ENCODE measurements around the gene MRPL17.
"Not testable (repeated sequence)": the region's sequence is repeated elsewhere in the genome, so short reads cannot be mapped to it uniquely, and the experiment has no call there.

The MRPL17 gene

DNA sequence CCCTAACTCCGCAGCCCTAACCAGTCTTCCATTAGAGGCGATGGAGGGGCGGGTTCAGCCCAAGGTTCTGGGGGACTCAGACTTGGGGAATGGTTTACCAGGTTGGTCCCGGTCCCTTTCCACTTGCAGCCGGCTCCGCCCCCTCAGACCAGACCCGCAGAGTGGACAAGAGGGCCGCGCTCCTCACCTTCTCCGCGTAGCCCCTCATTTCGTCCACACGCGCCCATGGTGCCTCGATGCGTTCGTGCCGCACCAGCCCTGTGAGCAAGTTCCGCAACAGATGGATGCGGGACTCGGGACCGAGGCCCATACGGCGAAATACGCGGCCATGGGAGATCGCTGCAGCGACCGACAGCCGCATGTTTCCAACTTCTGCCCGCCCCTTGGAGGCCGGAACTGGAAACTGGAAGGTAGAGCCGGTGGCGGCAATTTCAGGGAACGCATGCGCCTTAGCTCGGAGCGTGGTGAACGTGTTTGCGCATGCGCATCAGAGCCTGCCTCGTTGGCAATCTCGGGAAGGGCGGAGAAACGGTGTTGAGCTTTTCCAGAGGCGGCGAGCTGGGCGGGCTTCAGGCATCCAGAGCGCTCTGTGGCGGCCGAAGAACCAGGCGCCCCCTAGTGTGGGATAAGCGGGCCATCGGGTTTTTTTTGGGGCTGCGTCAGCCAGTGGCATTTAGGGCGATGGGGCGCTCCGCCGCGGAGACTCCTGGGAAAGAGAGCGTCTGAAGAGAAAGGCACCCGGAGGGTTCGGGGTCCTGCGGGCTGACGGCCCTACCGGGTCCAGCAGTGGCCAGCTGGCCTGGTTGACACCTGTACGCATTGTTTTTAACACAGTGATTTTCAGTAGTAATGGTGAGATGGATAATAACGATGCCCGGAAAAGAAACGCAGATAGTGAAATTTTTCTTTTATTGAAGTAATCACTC lies at the start of gene MRPL17:
TSS of gene MRPL17 (minus strand) at position 405 of the 926 bp plus-strand sequence. CDS start at position 361, 44 bp downstream.
- peak; percentile 98 to 99 (median 98) for DNase-seq (ENCODE audit: low read depth in 3 of 3)

DNA sequence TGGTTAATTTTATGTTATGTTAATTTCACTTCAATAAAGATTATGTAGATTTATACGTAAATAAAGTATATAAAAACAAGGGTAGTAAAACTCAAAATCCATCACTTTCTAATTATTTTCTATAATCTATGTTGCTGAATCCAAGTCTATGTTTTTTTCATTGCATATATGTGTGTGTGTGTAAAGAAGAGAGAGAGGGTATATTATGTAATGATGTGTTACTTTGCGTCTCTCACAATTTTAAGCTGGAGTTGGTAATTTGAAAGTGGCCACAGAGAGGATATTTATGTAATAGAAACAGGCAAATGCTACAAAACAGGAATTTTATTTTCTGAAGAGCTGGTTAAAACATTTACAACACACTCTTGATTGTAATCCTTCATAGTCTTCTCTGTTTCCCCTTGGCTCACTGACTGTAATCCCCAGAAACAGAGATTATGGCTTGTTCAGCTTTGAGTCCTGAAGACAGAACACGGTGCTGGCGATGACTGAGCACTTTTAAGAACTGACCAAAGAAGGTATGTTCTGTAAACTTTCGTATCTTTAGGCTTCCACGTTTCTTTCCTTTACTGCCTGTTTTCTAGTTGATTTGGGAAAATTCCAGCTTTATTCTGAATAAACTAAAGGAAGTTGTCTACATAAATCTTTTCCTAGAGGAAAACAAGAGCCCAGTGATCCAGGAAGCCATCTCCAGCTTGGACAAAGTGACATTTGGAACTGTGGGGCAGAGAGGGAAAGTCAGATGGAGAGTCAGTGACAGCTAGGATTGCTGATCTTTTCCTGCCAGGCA lies 45.0 kb upstream of the MRPL17 start:
- no peak for DNase-seq (ENCODE audit: low read depth in 3 of 3)

DNA sequence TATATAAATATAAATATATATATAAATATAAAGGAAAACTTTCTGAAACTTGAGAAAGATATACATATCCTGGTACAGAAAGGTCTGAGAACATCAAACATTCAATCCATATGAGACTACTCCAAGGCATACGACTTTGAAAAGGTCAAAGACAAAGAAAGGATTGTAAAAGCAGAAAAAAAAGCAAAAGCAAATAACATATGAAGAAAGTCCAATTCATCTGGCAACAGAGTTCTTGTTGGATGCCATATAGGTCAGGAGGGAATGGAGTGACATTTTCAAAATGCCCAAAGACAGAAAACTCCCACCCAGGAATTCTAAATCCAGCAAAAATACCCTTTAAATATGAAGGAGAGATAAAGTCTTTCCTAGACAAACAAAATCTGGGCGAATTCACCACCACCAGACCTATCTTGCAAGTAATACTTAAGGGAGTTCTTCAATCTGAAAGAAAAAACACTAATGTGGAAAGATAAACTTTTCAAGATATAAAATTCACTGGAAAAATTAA lies 42.3 kb upstream of the MRPL17 start:
- DNase-seq (ENCODE audit: low read depth in 3 of 3): no peak

DNA sequence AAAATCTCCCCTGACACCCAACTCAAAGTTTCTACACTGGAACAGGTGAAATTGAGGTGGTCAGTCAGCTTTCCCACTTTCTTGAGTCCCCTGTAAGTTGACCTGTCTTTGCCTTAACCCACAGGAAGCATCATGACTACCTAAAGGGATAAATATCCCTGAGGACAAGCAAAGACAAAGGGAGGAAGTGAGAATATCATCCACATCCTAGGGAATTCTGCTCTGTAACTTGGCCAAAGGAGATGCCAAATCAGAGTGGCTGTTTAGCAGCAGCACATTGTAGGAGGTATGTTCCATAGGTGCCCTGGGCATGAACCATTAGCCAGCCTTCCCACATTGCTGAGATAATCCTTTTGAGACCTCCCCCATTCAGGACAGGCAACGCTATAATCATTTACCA lies 40.9 kb upstream of the MRPL17 start:
- DNase-seq (ENCODE audit: low read depth in 3 of 3): no peak

DNA sequence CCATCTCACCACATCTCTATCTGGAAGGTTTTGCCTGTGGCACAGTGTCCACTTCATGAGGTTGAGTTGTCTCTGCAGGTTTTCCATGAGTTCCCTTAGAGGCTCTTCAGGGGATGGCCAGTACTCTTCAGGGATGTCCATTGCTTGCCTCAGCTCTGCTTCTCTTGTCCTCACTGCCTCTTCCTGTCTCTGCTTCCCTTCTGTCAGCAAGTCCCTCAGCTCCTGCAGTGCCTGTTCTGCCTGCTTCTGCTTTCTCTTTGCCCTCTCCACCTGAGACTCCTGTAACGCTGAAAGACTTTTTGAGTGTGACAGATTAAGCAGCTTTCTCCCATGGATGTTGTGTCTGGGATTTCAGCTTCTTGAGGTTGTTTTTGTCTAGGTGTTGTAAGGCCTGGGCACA lies 38.2 kb upstream of the MRPL17 start:
- DNase-seq (ENCODE audit: low read depth in 3 of 3): no peak

DNA sequence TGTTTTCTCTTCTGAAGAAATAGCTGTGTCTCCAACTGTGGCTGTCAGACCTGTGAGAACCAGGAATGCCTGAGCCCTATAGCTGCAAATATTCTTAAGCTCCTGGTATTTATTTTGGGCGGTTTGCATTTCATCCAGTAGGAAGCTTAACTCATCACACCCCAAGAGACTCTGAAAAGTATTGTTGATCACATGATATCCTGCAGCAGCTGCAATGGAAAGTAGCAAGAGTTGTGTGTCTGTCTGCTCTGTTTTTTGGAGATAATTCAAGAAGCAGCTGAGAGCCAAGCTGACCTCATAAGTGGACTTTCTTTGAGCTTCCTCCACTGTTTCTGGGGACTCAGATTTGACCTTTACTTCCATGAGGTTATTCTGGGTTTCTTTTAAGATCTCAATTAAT lies 36.4 kb upstream of the MRPL17 start:
- DNase-seq (ENCODE audit: low read depth in 3 of 3): no peak

DNA sequence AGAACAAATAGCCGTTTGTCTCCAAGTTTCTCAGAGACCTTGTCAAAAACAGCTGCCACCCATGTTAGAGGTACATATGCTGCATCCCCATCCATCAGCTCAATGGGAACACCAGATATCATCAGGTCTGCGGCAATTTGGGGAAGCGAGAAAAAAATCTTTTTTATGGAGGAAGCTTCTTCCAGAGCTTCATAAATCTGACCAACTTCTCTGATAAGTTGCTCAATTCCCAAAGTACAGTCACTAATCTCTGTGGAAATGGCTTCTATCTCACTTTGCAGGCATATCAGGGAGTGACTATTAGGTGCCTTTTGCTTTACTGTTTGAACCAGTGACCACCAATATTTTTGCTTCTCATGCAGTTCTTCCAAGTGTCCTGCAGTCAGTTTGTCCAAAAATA lies 34.3 kb upstream of the MRPL17 start:
- DNase-seq (ENCODE audit: low read depth in 3 of 3): no peak

DNA sequence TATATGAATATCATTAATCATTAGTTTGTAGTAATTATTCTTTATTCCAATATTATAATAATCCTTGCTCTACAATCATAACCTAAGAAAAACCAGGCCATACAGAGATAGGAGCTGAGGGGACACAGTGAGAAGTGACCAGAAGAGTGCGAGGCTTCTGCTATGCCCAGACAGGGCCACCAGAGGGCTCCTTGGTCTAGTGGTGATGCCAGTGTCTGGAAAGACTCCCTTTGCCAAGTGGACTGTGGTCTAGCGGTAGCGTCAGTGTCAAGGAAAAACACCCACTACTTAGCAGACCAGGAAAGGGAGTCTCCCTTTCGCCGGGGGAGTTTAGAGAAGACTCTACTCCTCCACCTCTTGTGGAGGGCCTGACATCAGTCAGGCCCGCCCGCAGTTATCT lies 28.4 kb upstream of the MRPL17 start:
- DNase-seq (ENCODE audit: low read depth in 3 of 3): peak in 1 of 3 experiments; percentile 57

DNA sequence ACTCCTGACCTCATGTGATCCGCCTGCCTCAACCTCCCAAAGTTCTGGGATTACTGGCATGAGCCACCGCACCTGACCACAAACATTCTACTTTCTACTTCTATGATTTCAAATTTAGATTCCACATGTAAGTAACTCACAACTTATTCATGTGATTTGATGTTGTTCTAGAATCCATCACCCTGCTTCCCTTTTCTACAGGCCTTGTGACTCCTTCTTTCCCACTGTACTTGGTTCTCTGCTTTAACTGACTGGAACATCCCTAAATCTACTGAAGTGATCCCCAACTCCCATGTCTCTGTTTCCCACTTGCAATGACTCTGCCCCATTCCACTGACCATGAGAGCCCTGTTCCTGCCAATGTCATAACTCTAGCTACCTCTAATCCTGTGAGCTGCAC lies 25.7 kb upstream of the MRPL17 start:
- DNase-seq (ENCODE audit: low read depth in 3 of 3): no peak

DNA sequence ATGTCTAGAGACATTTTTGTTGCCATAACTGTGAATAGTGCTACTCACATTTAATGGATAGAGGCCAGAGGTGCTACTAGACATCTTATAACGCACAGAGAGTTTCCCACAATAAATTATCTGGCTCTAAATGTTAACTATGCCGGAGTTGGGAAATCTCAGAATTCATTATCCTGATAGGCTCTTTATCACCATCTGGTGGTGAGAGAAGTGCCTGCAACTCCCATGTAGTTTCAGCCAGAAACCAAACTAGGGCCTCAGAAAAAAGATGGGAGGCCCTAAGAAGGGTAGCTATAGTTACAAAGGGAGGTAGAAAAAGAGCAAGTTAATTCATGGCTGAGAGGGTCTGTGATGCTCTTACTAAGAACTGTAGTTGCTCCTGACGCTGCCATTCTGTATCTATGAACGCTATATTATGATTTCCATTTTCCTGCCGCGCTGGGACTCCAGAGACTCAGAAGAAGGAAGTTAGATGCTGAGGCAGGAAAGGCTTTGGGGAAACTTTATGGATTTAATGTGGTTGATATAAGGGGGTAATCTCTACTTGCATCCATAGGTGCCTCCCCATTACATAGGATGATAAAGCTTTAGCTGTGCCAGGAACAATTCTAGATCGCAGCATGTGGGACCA lies 22.9 kb upstream of the MRPL17 start:
- DNase-seq (ENCODE audit: low read depth in 3 of 3): peak in 2 of 3 experiments; percentile 22 to 25

DNA sequence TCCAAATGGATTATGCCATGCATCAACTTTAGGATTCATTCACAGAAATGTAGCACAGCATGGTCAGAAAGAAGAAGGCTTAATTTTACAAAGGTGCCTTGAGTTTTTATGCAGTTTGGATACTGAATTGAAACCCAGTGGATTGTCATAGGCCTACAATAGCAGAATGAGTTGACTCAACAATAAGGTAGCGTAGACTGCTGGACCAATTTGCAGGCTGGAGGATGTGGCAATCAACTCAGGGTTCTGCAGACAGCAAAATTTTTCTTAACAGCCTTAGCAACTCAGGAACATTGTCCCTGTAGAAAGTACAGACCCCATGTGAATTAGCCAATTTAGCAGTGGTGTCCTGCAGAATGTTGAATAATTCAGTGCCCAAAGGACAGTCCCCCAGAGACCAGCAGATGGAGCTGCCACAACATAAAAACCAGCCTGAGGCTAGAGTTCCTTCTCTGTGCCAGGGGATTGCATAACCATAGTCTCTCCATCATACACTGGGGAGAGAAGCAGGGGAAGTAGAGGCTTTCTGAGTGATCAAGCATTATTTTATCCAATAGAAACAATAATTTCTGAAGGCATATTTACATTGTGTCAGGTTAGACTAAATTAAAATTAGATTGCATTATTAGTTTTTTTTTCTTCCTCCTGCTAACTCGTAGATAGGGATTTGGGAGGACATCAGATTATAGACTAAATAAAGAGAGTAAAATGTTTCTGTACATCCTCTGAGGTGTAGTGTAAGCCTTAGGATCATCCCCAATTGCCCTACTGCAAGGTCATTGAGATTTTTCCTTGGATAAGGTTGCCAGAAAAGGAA lies 20.3 kb upstream of the MRPL17 start:
- DNase-seq (ENCODE audit: low read depth in 3 of 3): peak in 1 of 3 experiments; percentile 20

DNA sequence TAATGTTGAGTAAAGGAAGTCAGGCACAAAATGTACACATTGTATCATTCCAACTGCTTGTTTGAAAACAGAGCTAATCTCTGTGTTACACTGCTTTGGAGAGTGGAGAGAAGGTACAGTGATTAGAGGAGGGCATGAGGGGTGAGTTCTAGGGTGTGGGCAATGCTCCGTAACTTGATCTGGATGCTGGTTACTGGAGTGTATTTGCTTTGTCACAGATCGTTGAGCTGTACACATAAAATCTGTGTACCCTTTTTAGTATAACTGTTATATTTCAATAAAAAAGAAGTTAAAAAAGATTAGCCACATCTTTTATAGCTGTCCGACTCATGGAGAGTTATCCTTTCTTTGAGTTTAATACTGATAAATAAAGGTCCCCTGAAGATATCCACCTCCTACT lies 18.8 kb upstream of the MRPL17 start:
- DNase-seq (ENCODE audit: low read depth in 3 of 3): not testable (repeated sequence)

DNA sequence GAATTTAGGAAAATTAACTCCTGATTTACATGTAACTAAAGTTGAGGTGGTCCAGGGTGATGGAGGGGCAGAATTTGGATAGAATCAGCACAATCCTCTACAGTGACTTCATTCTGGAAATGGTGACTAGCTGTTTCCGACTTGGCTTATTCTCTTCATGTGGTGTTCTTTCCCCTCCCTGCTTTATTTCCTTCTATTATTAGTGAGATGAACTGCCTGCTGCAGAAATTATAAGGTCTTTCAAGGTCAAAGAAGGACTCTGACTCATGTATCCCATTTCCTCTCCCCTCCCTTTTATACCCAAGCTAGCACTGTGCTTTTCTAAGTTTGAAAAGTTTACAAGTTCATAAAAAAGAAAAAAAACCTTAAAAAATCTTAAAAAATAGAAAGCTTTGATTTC lies 12.2 kb upstream of the MRPL17 start:
- DNase-seq (ENCODE audit: low read depth in 3 of 3): no peak

DNA sequence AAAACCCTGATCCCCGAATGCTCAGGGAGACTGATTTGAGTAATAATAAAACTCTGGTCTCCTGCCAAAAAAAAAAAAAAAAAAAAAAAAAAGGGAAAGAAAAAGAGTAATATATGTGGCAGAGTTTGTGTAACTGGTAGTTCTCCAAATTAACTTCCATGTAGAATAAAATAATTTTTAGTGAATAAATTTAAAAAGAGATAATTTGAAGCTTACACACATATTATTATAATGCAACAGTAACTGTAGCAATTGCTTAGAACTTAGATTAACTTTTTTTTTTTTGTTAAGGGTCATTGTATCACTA lies 11.0 kb upstream of the MRPL17 start:
- DNase-seq (ENCODE audit: low read depth in 3 of 3): no peak

DNA sequence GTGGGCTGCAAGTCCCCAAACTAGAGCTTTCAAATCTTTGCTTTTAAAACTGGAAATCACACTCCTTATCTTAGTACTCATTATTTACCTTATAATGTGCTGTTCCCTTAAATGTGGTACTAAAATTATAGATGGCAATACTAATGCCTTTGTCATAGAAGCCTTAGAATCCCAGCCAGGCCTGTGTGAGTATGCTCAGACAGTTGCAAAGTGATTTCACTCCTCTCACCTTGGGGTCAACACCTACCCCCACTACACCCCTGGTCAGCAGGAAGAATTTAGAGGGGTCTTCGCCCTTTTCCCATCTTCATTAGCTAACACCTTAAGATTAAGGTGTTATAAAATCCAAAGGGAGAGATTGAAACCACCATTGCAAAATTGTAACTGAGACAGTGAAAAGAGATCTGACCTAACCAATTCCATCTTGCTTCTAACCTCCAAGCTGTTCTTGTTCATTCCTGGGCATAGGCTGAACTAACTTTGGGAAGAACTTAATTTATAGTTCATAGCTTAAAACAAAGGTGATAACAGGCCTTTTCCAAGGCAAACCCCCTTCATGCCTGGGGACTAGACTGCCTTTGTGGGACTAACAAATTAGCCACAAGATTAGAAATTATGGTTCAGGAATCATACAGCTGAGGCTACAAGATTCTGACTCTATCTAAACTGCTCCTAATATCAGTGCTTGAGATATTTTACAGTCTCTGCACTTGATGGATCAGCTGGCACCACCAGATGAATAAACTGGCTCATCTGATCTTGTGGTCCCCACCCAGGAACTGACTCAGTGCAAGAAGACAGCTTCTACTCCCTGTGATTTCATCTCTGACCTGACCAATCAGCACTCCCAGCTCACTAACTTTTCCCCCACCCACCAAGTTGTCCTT lies 10.4 kb upstream of the MRPL17 start:
- peak; percentile 38 to 59 (median 49) for DNase-seq (ENCODE audit: low read depth in 3 of 3)

DNA sequence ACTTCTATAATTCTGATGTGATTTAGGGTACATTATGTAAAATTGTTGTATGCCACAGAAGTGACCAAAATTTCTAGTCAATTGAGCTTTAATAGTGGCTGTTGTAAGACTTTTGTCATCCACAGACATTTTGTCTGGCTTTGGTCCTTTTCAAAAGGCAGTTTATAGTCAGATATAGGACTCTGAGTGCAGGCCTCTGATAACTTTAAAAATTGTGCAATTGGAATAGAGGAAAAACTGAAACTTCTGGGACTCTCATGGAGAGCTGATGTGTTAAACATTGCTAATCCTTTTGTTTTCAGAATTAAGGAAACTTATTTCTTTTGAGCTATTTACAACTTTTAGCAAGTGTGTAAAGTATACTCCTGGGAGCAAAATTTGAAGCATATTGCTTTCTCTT lies 9.0 kb upstream of the MRPL17 start:
- no peak for DNase-seq (ENCODE audit: low read depth in 3 of 3)

DNA sequence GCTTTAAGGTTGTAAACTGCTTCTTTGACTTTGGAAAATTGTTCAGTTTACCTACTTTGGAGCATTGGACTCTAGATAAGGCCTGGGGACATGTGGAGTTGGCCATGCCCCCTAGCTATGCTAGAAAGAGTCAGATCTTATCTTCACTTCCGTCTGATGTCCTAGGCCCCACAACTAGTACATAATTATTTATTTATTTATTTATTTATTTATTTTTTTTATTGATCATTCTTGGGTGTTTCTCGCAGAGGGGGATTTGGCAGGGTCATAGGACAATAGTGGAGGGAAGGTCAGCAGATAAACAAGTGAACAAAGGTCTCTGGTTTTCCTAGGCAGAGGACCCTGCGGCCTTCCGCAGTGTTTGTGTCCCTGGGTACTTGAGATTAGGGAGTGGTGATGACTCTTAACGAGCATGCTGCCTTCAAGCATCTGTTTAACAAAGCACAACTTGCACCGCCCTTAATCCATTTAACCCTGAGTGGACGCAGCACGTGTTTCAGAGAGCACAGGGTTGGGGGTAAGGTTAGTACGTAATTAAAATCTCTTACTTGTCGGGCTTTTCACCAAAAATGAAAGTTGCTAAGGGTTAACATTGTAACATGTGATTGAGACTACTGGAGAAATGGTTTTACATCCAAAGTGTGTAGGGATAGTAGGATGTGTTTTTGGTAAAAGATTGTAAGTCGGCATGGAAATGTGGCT lies 7.4 kb upstream of the MRPL17 start:
- not testable (repeated sequence) for DNase-seq (ENCODE audit: low read depth in 3 of 3)

DNA sequence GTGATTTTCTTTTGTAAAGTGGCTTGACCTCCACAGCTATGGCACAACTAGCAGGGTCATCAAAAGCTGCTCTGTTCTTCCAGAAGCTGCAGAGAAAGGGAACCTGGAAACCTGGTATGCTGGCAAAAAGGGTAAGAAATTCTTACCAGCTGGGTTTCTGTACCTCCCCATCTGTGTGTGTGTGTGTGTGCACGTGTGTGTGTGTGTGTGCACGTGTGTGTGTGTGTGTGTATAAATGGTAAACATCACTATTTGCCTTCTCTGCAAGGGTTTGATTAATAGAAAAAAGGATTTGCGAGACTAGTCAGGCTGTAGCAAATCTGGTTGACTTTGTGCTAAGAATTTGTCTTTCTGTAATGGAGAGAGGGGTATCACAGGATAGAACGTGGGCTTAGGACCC lies 4.7 kb upstream of the MRPL17 start:
- no peak for DNase-seq (ENCODE audit: low read depth in 3 of 3)

DNA sequence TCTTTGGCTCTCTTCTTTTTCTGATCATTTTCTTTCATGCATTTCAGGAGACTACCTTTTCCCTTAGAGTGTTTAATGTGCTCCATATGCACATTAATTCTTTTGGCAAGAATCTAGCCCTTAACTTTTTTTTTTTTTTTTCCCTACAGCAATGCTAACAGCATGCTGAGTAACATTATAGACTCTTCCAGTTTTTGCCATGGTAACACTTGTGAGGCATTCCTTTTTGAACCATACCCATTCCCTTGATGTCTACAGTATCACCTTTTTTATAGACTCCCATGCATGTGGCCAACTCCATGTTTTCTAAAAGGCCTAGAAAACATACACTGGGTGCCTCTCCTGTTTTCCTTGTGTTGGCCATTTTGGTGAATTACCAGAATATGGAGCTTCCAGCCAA lies 2.9 kb upstream of the MRPL17 start:
- no peak for DNase-seq (ENCODE audit: low read depth in 3 of 3)

DNA sequence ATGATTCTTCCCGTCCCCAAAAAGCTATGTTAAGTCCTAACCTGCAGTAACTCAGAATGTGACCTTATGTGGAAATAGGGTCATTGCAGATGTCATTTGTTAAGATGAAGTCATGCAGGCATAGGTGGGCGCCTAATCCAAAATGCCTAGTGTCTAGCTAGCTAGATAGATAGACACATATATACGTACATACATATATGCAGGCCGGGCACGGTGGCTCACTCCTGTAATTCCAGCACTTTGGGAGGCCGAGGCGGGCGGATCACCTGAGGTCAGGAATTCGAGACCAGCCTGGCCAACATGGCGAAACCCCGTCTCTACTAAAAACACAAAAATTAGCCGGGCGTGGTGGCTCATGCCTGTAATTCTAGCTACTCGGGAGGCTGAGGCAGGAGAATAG lies 928 bp upstream of the MRPL17 start:
- DNase-seq (ENCODE audit: low read depth in 3 of 3): not testable (repeated sequence)
